PC-3 (cell line): ENCODE measurements around the gene TUBGCP6.

Experiments used
- CTCF ChIP-seq: fragments of 300-600 bp; sonication (generic); conservative IDR thresholded peaks from 2 replicates; pipeline ENCODE4 v1.5.1; 2017; ENCODE audit warnings: antibody characterized with exemption, low read depth, mild to moderate bottlenecking, low read length
- EZH2 ChIP-seq: fragments of 300-600 bp; sonication (generic); IDR thresholded peaks from one replicate; pipeline ENCODE4 v1.6.1; 2017; ENCODE audit warnings: antibody characterized with exemption, mild to moderate bottlenecking, low read length; ENCODE audit not compliant: unreplicated experiment
- EZH2phosphoT487 ChIP-seq: fragments of 300-600 bp; sonication (generic); IDR thresholded peaks from 2 replicates; pipeline ENCODE4 v1.6.1; 2018; ENCODE audit warnings: mild to moderate bottlenecking, antibody characterized with exemption, low read length, borderline replicate concordance

- TF ChIP-seq CTCF (no peak), EZH2phosphoT487 (no peak), EZH2 (no peak)
These were observed 44.5 kb upstream of the TUBGCP6 start for GRCh38 chr22:50289151-50289941.
